Measurements from ENCODE around the gene HDGFL3. TPM values are rescaled to one million over a fixed set of nuclear protein-coding genes. Genes with fewer than 3 reads are reported as not detected.
"Not testable (repeated sequence)": the region's sequence is repeated elsewhere in the genome, so short reads cannot be mapped to it uniquely, and the experiment has no call there.

HDGFL3 gene
- total RNA-seq, 8 experiments from 2014 or later, result 39.4 to 174 (median 107) TPM

- H3K4me1 ChIP-seq (replicated peaks in 1 of 2), result no peaks in the 10 kb centered on the region
- no peak for ATAC-seq (replicated peaks in 6 of 8)
- in situ Hi-C loops (cut with MboI; ENCODE audit: low pct_unique_long_range_greater_than_20kb in 2 of 9, low sequenced_read_pairs in 9 of 9, unreplicated experiment in 9 of 9), result no loop called here
- 80 to 100% (median 100%) methylated on average over 1 of the region's 1 CpG; no CpG with 5 or more reads in 4 of the 10 experiments for WGBS, 10 experiments
- H3K4me3 ChIP-seq, result no peak overlapping the region
- no peak overlapping the region for H3K27ac ChIP-seq
Measured at GRCh38 chr15:83158393-83158792, 49.2 kb downstream of the HDGFL3 start.

DNA sequence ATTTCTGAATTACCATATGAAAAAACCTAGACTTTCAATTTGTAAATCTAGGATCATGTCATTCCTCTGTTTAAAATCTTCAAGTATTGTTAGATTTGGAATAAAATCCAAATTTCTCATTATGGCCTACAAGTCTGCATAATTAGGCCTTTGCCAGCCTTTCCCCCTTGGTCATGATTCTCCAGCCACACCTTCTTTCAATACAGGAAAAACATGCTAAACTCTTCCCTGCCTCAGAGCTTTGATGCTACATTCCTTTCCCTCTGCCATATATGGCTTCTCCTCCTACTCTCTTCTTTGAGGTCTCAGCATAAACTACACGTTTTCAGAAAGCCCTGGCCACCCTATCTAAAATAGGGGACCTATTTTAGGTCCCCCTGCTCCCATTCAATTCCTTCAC, 51.7 kb downstream of the HDGFL3 start:
- Histone ChIP-seq H3K4me1 (replicated peaks in 1 of 2) (no peaks in the 10 kb centered on the region), H3K27ac (no peak overlapping the region), H3K4me3 (no peak overlapping the region)
- in situ Hi-C loops (cut with MboI; ENCODE audit: low pct_unique_long_range_greater_than_20kb in 2 of 9, low sequenced_read_pairs in 9 of 9, unreplicated experiment in 9 of 9), result no loop called here
- WGBS, 10 experiments, result 0 to 57% (median 17%) methylated on average over 1 of the region's 1 CpG; no CpG with 5 or more reads in 3 of the 10 experiments
- ATAC-seq (replicated peaks in 6 of 8), result peak in 3 of 8 experiments; percentile 34 to 88 (median 76)

GRCh38 chr15:83153288-83153687, 54.3 kb downstream of the HDGFL3 start:
- no peak overlapping the region for H3K4me3 ChIP-seq
- no peak for ATAC-seq (replicated peaks in 6 of 8)
- in situ Hi-C loops (cut with MboI; ENCODE audit: low pct_unique_long_range_greater_than_20kb in 2 of 9, low sequenced_read_pairs in 9 of 9, unreplicated experiment in 9 of 9), result no loop called here
- no peaks in the 10 kb centered on the region for H3K4me1 ChIP-seq (replicated peaks in 1 of 2)
- 80 to 100% (median 100%) methylated on average over 1 of the region's 1 CpG; no CpG with 5 or more reads in 5 of the 10 experiments for WGBS, 10 experiments
- H3K27ac ChIP-seq, result no peak overlapping the region

DNA sequence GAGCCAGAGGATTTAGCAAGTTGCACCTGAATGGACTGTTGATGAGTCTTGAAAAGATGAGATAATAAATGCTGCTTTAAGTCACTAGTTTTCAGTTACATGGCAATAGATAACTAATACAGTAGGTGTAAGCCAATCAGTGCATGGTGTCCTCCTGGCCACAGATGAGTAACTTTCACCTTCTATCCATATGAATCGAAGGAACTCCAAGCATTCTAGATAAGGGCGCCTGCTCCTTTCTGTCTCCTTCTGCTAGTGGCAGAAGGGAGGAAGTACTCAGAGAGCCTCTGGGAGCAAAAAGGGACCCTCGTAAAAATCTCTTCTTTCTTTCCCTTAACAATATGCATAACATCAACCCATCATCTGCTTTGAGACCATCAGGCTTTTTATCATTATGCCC, 62.9 kb downstream of the HDGFL3 start:
- no peaks in the 10 kb centered on the region for H3K4me1 ChIP-seq (replicated peaks in 1 of 2)
- H3K27ac ChIP-seq, result no peak overlapping the region
- in situ Hi-C loops (cut with MboI; ENCODE audit: low pct_unique_long_range_greater_than_20kb in 2 of 9, low sequenced_read_pairs in 9 of 9, unreplicated experiment in 9 of 9), result no loop called here
- no peak overlapping the region for H3K4me3 ChIP-seq
- 81 to 100% (median 94%) methylated on average over 1 to 3 of the region's 3 CpGs; no CpG with 5 or more reads in 3 of the 10 experiments for WGBS, 10 experiments
- no peak for ATAC-seq (replicated peaks in 6 of 8)

GRCh38 chr15:83142151-83142550, 65.5 kb downstream of the HDGFL3 start:
- in situ Hi-C loops (cut with MboI; ENCODE audit: low pct_unique_long_range_greater_than_20kb in 2 of 9, low sequenced_read_pairs in 9 of 9, unreplicated experiment in 9 of 9), result not testable (repeated sequence)

GRCh38 chr15:83132861-83133523, 74.6 kb downstream of the HDGFL3 start:
- H3K4me3 ChIP-seq, result no peak overlapping the region
- no peak for ATAC-seq (replicated peaks in 6 of 8)
- in situ Hi-C loops (cut with MboI; ENCODE audit: low pct_unique_long_range_greater_than_20kb in 2 of 9, low sequenced_read_pairs in 9 of 9, unreplicated experiment in 9 of 9), result no loop called here
- H3K4me1 ChIP-seq (replicated peaks in 1 of 2), result no peaks in the 10 kb centered on the region
- no peak overlapping the region for H3K27ac ChIP-seq
- 56 to 100% (median 80%) methylated on average over 1 to 3 of the region's 4 CpGs; no CpG with 5 or more reads in 1 of the 10 experiments for WGBS, 10 experiments

More at GRCh38 chr15:83142151-83142550, 65.5 kb downstream of the HDGFL3 start:
- not testable (repeated sequence) for H3K27ac ChIP-seq; ATAC-seq (replicated peaks in 6 of 8); H3K4me3 ChIP-seq; H3K4me1 ChIP-seq (replicated peaks in 1 of 2)
- 83 to 100% (median 94%) methylated on average over 2 to 3 of the region's 3 CpGs; no CpG with 5 or more reads in 1 of the 10 experiments for WGBS, 10 experiments

GRCh38 chr15:83129791-83130190, 77.8 kb downstream of the HDGFL3 start:
- 80 to 100% (median 100%) methylated on average over 1 of the region's 2 CpGs; no CpG with 5 or more reads in 5 of the 10 experiments for WGBS, 10 experiments
- ATAC-seq (replicated peaks in 6 of 8), result no peak
- Histone ChIP-seq H3K4me1 (replicated peaks in 1 of 2) (no peaks in the 10 kb centered on the region), H3K4me3 (no peak overlapping the region), H3K27ac (no peak overlapping the region)
- in situ Hi-C loops (cut with MboI; ENCODE audit: low pct_unique_long_range_greater_than_20kb in 2 of 9, low sequenced_read_pairs in 9 of 9, unreplicated experiment in 9 of 9), result no loop called here

GRCh38 chr15:83127547-83128150, 80.0 kb downstream of the HDGFL3 start:
- WGBS, 10 experiments, result 42 to 100% (median 93%) methylated on average over 1 to 3 of the region's 3 CpGs
- no peak for ATAC-seq (replicated peaks in 6 of 8)
- Histone ChIP-seq H3K4me1 (replicated peaks in 1 of 2) (no peaks in the 10 kb centered on the region), H3K4me3 (no peak overlapping the region), H3K27ac (no peak overlapping the region)
- in situ Hi-C loops (cut with MboI; ENCODE audit: low pct_unique_long_range_greater_than_20kb in 2 of 9, low sequenced_read_pairs in 9 of 9, unreplicated experiment in 9 of 9), result no loop called here

DNA sequence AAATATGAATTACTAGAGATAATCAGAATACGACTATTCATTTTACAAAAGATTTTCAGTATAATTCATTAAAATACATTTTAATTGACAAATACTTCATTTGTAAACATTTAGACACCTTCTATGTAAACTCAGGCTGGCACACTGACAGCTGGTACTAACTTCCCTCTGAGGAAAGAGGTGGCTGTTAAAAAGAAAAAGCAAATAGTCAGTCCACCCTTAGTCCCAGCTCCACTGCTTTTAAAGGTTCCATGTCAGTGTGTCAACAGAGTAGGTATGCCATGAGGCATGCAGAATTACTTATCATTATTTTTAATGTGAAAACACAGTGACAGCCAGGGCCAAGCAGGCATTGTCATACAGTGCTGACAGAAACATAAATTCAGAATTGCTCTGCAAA, 84.1 kb downstream of the HDGFL3 start:
- no peak overlapping the region for H3K4me3 ChIP-seq
- peak in 1 of 8 experiments; percentile 30 for ATAC-seq (replicated peaks in 6 of 8)
- H3K4me1 ChIP-seq (replicated peaks in 1 of 2), result no peaks in the 10 kb centered on the region
- WGBS, 10 experiments, result 89 to 100% (median 100%) methylated on average over 1 of the region's 1 CpG; no CpG with 5 or more reads in 2 of the 10 experiments
- no peak overlapping the region for H3K27ac ChIP-seq
- in situ Hi-C loops (cut with MboI; ENCODE audit: low pct_unique_long_range_greater_than_20kb in 2 of 9, low sequenced_read_pairs in 9 of 9, unreplicated experiment in 9 of 9), result no loop called here

- 44 to 100% (median 94%) methylated on average over 1 to 7 of the region's 9 CpGs; no CpG with 5 or more reads in 2 of the 10 experiments for WGBS, 10 experiments
- no peak overlapping the region for H3K4me3 ChIP-seq
- no peaks in the 10 kb centered on the region for H3K4me1 ChIP-seq (replicated peaks in 1 of 2)
- in situ Hi-C loops (cut with MboI; ENCODE audit: low pct_unique_long_range_greater_than_20kb in 2 of 9, low sequenced_read_pairs in 9 of 9, unreplicated experiment in 9 of 9), result no loop called here
- no peak overlapping the region for H3K27ac ChIP-seq
- no peak for ATAC-seq (replicated peaks in 6 of 8)
Measured at GRCh38 chr15:83119968-83120581, 87.5 kb downstream of the HDGFL3 start.

DNA sequence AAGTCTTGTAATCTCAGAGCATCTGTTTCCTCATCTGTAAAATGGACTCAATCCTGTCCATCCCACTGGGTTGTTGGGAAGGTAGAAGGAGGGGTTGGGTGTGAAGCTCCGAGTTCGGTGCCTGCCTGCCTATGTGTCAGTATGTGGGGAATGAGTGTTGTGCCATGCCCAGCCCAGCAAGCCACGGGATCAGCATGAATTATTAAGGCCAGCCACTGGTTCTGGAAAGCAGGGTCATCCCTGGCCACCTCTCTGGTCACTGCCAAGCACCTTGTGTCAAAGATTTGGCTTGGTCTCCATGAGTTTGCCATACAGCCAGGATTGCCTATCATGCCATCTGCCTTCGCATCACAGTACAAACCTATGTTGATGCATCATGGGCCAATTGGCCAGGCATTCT, 88.7 kb downstream of the HDGFL3 start:
- WGBS, 10 experiments, result 0 to 100% (median 92%) methylated on average over 1 to 4 of the region's 4 CpGs; no CpG with 5 or more reads in 2 of the 10 experiments
- ATAC-seq (replicated peaks in 6 of 8), result no peak
- H3K4me3 ChIP-seq, result no peak overlapping the region
- H3K4me1 ChIP-seq (replicated peaks in 1 of 2), result no peaks in the 10 kb centered on the region
- in situ Hi-C loops (cut with MboI; ENCODE audit: low pct_unique_long_range_greater_than_20kb in 2 of 9, low sequenced_read_pairs in 9 of 9, unreplicated experiment in 9 of 9), result no loop called here
- H3K27ac ChIP-seq, result no peak overlapping the region

DNA sequence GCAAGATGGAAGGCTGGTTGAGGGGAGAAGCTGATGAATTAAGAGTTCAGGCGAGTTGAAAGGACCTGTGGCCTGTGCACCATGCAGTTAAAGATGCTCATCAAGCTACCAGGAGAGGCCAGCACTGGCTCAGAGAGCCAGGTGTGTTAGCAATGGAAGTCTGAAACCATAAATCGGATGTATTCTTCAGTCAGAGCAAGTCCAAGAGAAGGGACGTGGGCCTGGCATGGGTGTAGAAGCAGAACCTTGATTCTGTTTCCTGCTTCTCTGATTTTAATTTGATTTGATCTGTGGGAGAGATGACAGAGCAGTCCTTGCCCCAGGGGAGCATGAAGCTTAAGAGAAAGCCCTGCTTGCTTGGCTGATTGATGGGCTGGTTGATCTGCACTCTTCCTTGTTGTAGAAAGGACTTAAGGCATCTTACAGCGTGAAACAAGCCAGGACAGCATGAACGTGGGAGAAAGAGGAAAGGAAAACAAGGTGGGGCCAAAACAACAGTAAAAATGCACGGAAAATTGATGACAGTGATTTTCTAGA, 89.3 kb downstream of the HDGFL3 start:
- in situ Hi-C loops (cut with MboI; ENCODE audit: low pct_unique_long_range_greater_than_20kb in 2 of 9, low sequenced_read_pairs in 9 of 9, unreplicated experiment in 9 of 9), result no loop called here
- 32 to 85% (median 73%) methylated on average over 2 to 6 of the region's 6 CpGs for WGBS, 10 experiments
- ATAC-seq (replicated peaks in 6 of 8), result no peak

More for the DNA sequence above, 89.3 kb downstream of the HDGFL3 start:
- Histone ChIP-seq H3K4me3 (no peak overlapping the region), H3K4me1 (replicated peaks in 1 of 2) (no peaks in the 10 kb centered on the region), H3K27ac (no peak overlapping the region)
